NT2/D1 (cell line): ENCODE data around the gene LCOR.

ENCODE experiments used
- DNase-seq: peaks from one replicate; pipeline ENCODE4 v3.0.0-alpha.2; 2011; ENCODE audit warnings: low read depth, low spot score
- H3K27me3 ChIP-seq: 2 replicates; pipeline ENCODE4 v1.6.0; 2011; ENCODE audit warnings: mild to moderate bottlenecking; ENCODE audit not compliant: insufficient read length, insufficient read depth
- H3K36me3 ChIP-seq: 2 replicates; pipeline ENCODE4 v1.6.1; 2011; ENCODE audit warnings: mild to moderate bottlenecking, low read length, mixed read lengths; ENCODE audit not compliant: insufficient read depth, insufficient read length
- H3K4me1 ChIP-seq: 2 replicates; pipeline ENCODE4 v1.5.1; 2011; ENCODE audit not compliant: insufficient read depth, insufficient read length
- H3K4me3 ChIP-seq: 2 replicates; pipeline ENCODE4 v1.5.1; 2011; ENCODE audit warnings: low read depth; ENCODE audit not compliant: insufficient read length
- H3K9ac ChIP-seq: 2 replicates; pipeline ENCODE4 v1.6.0; 2011; ENCODE audit warnings: low read depth; ENCODE audit not compliant: insufficient read length
- H3K9me3 ChIP-seq: 2 replicates; pipeline ENCODE4 v1.5.1; 2011; ENCODE audit warnings: mild to moderate bottlenecking, low read length; ENCODE audit not compliant: insufficient read depth
- SUZ12 ChIP-seq: IDR thresholded peaks from 2 replicates; pipeline ENCODE4 v1.6.1; 2011; ENCODE audit not compliant: insufficient read length, insufficient read depth; ENCODE audit errors: extremely low read depth
- YY1 ChIP-seq: IDR thresholded peaks from 2 replicates; pipeline ENCODE4 v1.6.1; 2011; ENCODE audit not compliant: insufficient read length, insufficient read depth
- ZNF274 ChIP-seq: IDR thresholded peaks from 2 replicates; pipeline ENCODE4 v1.6.1; 2011; ENCODE audit warnings: mild to moderate bottlenecking, low read depth, low read length

LCOR gene

GRCh38 chr10:96949039-96949683, 117.1 kb downstream of the LCOR start:
- H3K27me3 ChIP-seq, result no peaks in the 10 kb centered on the region
- DNase-seq, result no peak
- no peaks in the 10 kb centered on the region for H3K9me3 ChIP-seq
- TF ChIP-seq ZNF274, result no peak
- TF ChIP-seq YY1, result no peak
- TF ChIP-seq SUZ12, result no peak
- H3K4me1 ChIP-seq, result no peaks in the 10 kb centered on the region
- no peak overlapping the region for H3K9ac ChIP-seq
- H3K36me3 ChIP-seq, result peaks cover 7% of the 10 kb centered on the region
- H3K4me3 ChIP-seq, result no peak overlapping the region

- Histone ChIP-seq H3K4me3 (no peak overlapping the region), H3K36me3 (peaks cover 17% of the 10 kb centered on the region), H3K27me3 (no peaks in the 10 kb centered on the region), H3K9me3 (no peaks in the 10 kb centered on the region), H3K4me1 (no peaks in the 10 kb centered on the region), H3K9ac (no peak overlapping the region)
- DNase-seq, result no peak
- no peak for TF ChIP-seq SUZ12
- TF ChIP-seq ZNF274, result no peak
- no peak for TF ChIP-seq YY1
These were observed 119.9 kb downstream of the LCOR start for GRCh38 chr10:96951954-96952353.

GRCh38 chr10:96955794-96956193, 123.7 kb downstream of the LCOR start:
- Histone ChIP-seq H3K27me3 (no peaks in the 10 kb centered on the region), H3K9ac (no peak overlapping the region), H3K4me1 (no peaks in the 10 kb centered on the region), H3K4me3 (no peak overlapping the region), H3K36me3 (peaks cover 22% of the 10 kb centered on the region), H3K9me3 (no peaks in the 10 kb centered on the region)
- DNase-seq, result no peak
- TF ChIP-seq ZNF274, result no peak
- TF ChIP-seq SUZ12, result no peak
- no peak for TF ChIP-seq YY1

GRCh38 chr10:96958071-96958470, 126.0 kb downstream of the LCOR start:
- H3K4me1 ChIP-seq, result no peaks in the 10 kb centered on the region
- no peak overlapping the region for H3K4me3 ChIP-seq
- no peak for TF ChIP-seq SUZ12
- peaks cover 20% of the 10 kb centered on the region for H3K36me3 ChIP-seq
- H3K9ac ChIP-seq, result no peak overlapping the region
- H3K27me3 ChIP-seq, result no peaks in the 10 kb centered on the region
- no peaks in the 10 kb centered on the region for H3K9me3 ChIP-seq
- no peak for DNase-seq

- DNase-seq, result no peak
- H3K27me3 ChIP-seq, result no peaks in the 10 kb centered on the region
- H3K9me3 ChIP-seq, result no peaks in the 10 kb centered on the region
- TF ChIP-seq YY1, result no peak
- TF ChIP-seq SUZ12, result no peak
- no peak for TF ChIP-seq ZNF274
- H3K36me3 ChIP-seq, result peaks cover 15% of the 10 kb centered on the region
- H3K9ac ChIP-seq, result no peak overlapping the region
- H3K4me1 ChIP-seq, result no peaks in the 10 kb centered on the region
- H3K4me3 ChIP-seq, result no peak overlapping the region
These were observed 127.6 kb downstream of the LCOR start for GRCh38 chr10:96959733-96960132.

GRCh38 chr10:96960872-96961271, 128.8 kb downstream of the LCOR start:
- Histone ChIP-seq H3K36me3 (peaks cover 5% of the 10 kb centered on the region), H3K9me3 (no peaks in the 10 kb centered on the region), H3K9ac (no peak overlapping the region), H3K4me3 (no peak overlapping the region), H3K27me3 (no peaks in the 10 kb centered on the region), H3K4me1 (no peaks in the 10 kb centered on the region)
- no peak for DNase-seq
- TF ChIP-seq ZNF274 (no peak), YY1 (no peak), SUZ12 (no peak)

GRCh38 chr10:96964131-96964530, 132.0 kb downstream of the LCOR start:
- TF ChIP-seq ZNF274 (no peak), SUZ12 (no peak), YY1 (no peak)

GRCh38 chr10:96967847-96968246, 135.7 kb downstream of the LCOR start:
- Histone ChIP-seq H3K9ac (no peak overlapping the region), H3K36me3 (no peaks in the 10 kb centered on the region), H3K4me1 (no peaks in the 10 kb centered on the region), H3K4me3 (no peak overlapping the region), H3K27me3 (no peaks in the 10 kb centered on the region), H3K9me3 (no peaks in the 10 kb centered on the region)
- no peak for TF ChIP-seq SUZ12
- TF ChIP-seq ZNF274, result no peak
- no peak for TF ChIP-seq YY1
- no peak for DNase-seq

More at GRCh38 chr10:96964131-96964530, 132.0 kb downstream of the LCOR start:
- no peak overlapping the region for H3K9ac ChIP-seq
- no peaks in the 10 kb centered on the region for H3K4me1 ChIP-seq
- H3K9me3 ChIP-seq, result no peaks in the 10 kb centered on the region
- no peak overlapping the region for H3K4me3 ChIP-seq
- no peaks in the 10 kb centered on the region for H3K36me3 ChIP-seq
- H3K27me3 ChIP-seq, result no peaks in the 10 kb centered on the region
- DNase-seq, result no peak
